Hematopoietic multipotent progenitor cell (in vitro differentiated cells): Measurements from ENCODE around the gene DNAH1. TPM values are rescaled to one million over a fixed set of nuclear protein-coding genes. Genes with fewer than 3 reads are reported as not detected.
A peak's percentile ranks its signal among the peaks of the same experiment; 100 is the strongest.

Source experiments
- DNase-seq, 3 donors: peaks; one replicate each; pipeline ENCODE4 v3.0.0-alpha.2; 2011 to 2015; ENCODE audit warnings: low read depth in 2 of 3, low spot score in 2 of 3
- total RNA-seq: library from RNA; depleted of rRNA; stranded (reverse); fragments of >200 nt; gene quantifications from one replicate; pipeline ENCODE4 v1.2.3, GENCODE V29; 2012

Gene DNAH1
- total RNA-seq, 1 donor, result 47.1 TPM

DNA sequence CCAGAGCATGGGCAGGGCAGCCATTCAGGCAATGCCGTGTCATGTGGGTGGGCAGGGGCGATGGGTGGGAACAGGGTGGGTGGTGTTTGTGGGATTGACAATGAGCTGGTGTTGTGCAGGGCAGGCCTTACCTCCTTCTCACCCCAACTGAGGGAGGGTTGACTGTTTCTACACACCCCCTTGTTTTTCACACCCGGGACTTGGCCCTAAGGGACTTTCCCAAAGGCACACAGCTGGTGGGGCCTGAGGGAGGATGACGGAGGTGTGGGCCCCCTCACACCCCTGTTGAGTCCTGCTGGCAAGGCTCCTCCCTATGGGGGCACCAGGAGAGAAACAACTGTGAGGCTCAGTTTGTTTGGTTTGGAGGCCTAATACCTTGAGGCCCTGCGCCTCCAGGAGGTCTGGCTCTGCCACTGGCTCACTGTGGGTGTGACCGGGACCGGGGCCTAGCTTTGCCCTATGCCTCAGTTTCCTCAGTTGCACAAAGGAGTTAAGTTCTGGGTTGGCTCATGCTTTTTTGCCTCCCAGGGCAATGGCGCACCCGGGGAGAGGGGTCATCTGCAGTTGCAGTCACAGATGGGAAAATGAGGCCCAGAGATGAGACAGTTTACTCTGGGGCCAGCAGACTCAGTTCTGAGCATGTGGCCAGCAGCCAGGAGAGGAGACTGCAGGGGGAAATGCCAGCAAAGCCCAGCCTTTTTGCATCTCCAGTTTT, 5.1 kb upstream of the DNAH1 start:
- no peak for DNase-seq

DNA sequence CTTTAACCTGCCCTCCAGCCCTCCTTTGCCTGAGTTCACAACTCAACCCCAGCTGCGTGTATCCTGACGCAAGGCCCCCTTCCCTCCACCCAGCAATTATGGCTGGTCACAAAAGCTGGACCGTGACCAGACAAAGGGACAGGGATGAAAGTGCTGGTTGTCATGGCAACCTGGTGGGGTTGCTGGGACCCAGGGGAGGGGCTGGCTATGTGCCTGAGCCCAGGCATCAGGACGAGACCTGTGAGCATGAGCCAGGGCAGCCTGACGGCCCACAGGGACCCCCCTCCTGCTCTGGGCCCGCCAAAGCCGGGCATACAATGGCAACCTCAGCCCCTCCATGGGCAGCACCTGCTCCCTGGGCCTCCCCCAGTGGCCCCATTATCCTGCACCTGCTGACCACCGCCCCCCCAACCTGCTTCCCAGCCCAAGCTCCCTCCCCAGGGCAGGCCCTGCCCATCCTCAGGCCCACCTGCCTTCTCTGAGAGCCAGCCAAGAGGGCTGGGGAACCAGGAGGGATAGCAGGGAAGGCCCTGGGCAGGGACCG, 4.5 kb upstream of the DNAH1 start:
- no peak for DNase-seq

DNA sequence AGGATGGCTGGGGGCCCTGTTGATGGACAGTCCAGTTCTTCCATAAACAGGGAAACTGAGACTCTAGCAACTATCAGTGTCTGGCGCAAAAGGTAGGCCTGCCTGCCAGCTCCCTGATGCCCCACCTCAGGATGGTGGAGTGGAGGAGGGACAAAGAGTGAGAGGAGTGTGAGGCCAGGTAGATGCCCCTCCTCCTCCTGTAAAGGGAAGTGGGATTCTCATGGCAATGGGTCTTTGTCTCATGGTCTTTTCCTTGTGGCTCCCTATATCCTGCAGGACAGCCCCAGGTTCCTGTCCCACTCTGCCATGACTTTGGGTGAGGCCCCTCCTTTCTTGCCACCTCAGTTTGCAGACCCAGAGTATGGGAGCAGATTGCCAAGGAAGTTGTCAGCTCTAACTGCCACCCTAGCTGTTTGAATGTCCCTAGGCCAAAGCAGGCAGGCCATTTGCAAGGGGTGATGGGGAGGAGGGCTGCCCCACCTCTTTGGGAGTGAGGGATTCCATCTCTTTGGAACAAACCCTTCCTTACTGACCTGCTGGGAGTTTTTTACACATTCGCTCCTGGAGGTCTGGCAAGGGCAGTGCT, 2.8 kb upstream of the DNAH1 start:
- DNase-seq, result no peak

DNA sequence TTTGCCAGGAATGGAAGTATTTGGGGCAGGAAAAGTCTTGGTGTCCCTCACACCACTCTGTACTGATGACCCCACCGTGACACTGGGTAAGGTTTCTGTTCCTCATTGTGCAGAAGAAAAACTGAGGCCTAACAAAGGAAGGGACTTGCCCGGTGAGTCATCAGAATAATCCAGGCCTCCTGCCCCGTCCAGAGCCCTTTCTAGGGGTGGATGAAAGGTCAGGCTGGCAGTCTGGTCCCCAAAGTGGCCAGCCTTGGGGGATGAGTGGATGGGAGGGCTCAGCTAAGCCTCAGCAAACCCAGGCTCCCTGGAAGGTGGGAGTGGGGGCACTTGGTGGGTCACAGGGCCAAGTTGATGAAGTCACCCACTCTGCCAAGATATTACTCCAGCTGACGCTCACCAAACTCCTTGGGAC, 2.3 kb upstream of the DNAH1 start:
- no peak for DNase-seq

DNA sequence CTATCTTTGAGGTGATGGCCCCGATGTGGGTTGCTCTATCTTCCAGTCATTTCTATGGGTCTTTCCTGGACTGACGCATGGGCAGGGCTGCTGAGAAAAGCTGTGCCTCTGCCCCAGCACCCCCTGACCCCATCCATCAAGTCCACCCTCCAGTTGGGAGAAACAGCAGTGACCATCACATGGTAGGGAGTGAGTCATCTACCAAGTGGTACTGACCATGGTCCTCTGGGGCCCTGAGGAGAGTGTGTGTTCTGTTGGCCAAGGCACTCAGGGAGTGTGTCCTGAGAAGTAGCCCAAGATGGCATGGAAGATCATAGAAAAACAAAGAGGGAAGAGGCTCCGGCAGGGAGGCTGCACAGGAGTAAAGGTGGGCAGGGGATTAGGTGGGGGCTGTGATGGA, 1.6 kb upstream of the DNAH1 start:
- no peak for DNase-seq

DNA sequence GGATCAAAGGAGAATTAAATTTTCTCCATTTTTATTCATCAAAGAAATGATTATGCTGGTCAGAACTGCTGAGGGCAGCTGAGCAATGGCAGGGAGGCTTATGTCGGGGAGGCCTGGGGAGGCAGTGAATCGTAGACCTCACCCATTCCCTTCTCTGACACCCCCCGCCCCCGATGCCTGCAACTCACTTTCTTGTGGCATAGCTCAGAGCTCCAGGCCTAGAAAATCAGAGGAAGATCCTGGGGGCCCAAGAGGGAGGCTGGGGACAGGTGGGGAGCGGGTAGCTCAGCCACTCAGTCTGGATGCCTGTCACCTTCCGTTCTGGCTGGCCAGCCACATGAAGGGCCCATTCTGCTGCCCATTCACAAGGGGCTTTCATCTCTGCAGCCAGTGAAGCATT, 1.1 kb upstream of the DNAH1 start:
- no peak for DNase-seq

DNA sequence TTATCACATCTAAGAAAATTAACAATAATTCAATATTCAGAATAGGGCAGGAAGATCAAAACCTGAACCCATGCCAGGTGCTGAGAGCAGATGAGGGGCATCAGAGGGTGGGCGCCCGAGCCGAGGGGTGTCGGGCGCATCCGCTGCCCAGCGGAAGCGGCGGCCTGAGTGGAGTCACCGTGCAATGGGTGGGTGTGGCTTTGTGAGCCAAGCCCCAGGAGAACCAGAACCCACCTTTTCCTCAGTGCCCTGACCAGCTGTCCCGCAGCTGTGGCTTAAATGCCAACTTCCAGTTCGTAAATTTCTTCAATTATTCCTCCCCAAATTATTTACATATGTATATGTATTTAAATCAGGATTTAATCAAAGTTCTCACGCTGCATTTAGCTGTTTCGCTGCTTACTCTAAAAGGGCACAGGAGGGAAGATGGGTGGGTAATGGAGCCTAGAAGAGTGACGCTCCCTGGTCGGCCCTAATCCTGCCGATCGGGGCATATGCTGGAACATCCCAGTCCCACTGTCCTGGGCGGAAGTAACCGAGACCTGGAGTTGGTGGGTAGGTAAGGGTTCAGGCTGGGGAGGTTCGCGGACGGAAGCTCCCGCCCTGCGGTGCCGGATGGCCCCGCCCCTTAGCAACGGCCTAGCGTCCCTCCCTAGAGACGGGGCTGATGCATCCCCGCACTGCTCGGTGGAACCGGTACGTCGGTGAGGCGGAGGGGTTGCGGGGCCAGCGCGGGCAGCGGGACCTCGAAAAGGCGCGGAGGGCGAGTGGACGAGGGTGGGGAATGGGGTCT, 1.3 kb downstream of the DNAH1 start:
- DNase-seq, result peak; percentile 44 to 52 (median 47)

DNA sequence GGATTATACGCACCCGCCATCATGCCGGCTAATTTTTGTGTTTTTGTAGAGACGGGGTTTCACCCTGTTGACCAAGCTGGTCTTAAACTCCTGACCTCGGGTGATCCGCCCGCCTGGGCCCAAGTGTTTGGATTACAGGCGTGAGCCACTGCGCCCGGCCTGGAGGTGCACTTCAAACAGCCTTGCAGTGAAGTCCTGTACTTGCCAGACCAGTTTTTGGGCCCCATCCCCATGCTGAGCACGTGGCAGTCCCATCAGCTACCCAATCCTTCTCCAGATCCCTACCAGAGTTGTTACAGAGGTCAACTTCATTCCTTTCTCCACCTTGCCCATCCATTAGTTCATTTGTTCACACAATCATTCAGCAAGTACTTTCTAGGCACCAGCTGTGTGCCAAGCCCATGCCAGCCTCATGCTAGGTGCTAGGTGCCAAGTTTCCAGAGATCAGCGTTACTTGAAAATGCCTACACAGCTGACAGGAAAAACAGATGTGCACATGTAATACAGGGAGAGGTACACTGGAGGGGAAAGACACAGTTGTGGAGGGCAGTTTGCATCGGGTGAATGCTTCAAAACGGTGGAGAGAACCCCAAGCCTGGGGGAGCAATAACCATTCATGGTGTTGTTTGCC, 2.2 kb downstream of the DNAH1 start:
- no peak for DNase-seq

DNA sequence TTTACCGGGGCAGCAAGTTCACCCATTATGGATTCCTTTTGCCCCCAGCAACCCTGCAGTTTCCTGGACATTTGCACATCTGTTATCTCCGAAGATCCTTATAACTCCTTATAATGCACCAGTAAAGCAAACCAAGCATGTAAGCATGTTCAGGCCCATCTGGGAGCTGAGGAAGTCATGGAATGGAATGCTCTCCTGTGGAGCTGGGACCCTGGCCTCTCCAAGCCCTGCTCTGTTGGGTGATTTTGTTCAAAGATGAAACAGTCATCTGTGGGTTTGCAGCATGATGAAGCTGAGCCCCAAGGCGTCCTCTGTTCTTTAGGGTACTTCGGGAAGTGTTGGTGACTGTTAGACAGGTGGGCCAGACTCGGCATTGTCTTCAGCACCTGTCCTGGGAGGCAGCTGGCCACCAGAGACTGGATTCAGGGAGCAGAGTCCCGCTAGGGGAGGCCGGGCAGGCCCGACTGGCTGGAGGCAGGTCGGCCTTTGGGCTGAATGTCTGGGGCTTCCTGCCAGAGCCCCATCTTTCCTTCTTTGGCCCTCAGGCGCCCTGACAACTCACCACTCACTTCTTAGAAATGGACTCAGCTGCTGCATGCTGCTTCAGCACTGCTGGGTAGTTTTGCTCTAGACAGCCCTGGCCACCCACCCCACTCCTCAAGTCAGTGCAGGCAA, 3.9 kb downstream of the DNAH1 start:
- no peak for DNase-seq

DNA sequence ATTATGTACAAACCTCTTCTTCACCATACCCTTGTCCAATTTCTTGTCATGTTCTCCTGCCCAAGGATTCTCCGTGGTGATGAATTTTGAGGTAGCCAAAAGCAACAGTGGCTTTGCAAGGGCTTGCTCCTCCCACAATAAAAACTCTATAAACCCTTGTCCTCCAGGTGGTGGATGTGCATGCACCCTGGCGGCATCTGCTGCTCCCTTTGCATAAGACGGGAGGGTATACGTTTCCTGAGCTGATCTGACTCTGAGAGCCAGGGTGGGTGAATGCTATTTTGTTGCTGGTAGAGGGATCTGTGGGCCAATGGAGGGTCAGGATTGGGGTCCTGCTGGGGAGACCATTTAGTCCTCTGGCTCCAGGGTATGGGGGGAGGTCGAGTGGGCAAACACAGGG, 5.4 kb downstream of the DNAH1 start:
- no peak for DNase-seq

DNA sequence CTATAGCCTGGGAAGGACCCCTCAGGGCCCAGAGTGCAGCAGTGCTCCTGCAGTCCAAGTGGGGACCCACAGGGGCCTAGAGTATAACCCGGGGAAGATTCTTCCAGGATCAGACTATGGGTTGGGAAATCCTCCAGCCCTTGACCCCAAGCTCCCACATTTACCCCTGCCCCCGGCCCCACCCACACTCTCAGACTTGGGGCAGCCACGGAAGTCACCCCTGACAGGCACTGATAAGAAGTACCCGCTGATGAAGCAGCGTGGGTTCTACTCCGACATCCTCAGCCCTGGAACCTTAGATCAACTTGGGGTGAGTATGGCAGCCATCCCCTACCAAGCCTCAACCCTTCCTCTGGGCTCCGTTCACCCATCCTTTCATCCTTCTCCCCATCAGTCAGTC, 6.3 kb downstream of the DNAH1 start:
- DNase-seq, result no peak

DNA sequence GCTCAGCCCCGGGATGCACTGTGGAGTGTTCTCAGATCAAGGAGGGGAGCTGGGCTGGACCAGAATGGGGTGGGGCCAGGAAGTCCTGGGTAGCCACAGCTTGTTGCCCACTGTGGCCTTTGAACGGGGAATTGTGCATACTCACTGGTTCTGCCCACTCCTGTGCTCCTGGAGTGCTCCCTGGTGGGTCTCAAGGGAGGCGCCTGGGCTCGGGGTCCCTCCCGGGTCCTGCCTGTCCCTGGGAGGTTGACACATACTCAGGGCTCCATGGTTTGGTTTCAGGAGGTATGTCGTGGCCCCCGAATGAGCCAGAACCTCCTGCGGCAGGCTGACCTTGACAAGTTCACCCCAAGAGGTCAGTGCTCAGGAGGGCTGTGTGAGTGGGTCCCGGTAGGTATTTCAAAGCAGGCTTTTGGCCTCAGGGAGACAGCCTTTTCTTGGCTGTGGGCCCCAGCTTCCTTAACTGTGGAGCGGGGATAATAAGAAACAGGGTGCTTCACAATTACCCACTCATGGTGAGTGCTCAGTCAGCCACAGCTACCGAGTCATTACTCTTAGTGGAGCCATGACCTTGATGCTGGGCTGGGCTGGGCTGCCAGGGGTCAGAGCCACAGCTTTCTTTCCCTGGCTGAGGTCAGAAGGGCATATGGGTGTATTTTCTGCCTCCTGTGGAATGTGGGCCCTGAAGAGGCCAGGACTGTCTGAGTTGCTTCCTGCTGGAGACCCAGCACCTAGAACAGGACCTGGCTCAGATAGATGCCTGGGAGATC, 7.6 kb downstream of the DNAH1 start:
- no peak for DNase-seq

DNA sequence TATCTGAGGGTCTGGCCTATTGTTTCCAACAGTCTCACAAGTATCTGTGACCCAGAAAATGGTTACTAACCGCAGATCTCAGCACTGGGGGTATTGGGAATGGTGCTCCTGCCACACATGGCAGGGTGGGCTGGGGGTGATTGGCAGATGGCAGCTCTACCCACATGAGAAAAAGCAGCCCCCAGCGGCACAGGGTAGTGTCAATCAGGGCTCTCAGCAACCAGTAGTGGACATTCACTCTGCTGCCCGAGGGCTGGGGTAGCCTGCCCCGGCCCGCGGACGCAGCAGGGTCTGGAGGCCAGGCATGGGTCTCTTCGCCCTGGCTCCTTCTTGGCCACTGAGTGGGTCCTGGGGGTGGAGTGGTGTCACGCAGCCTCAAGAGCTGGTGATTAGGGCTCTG, 8.6 kb downstream of the DNAH1 start:
- no peak for DNase-seq

DNA sequence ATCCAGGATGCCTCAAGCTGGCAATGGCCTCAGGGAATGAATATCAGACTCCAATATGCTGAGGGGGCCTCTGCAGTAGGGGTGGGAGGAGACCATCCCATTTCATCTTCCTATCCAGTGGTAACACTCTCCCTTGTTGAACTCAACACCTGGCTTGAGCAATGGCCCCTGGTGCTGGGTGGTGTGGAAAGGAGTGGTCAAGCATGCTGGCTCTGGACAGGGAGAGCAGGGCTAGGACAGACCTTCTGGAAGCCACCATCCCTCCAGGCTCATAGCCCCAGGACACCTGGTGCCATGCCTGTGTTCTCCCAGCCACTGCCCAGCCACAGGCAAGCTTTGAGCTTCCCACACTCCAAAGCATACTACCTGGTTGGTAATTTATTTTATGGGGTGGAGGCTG, 9.6 kb downstream of the DNAH1 start:
- no peak for DNase-seq

DNA sequence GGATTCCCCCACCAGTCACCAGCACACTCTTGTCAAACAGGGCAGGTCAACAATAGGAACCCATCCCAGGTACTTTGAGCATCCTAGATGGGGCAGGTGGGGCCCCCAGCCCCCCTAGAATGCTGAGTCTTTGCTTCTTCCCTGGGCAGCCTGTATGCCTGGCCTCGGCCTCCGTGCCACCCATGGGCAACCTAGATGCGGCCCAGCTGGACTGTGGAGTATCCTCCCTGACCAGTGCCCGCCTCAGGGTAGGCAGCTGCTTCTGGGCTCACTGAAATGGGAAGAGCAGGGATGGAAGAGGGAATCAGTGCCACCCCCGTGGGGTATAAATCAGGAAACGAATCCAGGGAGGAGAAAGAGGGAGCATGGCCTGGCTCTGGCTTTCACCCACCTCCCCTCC, 10.9 kb downstream of the DNAH1 start:
- DNase-seq, result no peak

DNA sequence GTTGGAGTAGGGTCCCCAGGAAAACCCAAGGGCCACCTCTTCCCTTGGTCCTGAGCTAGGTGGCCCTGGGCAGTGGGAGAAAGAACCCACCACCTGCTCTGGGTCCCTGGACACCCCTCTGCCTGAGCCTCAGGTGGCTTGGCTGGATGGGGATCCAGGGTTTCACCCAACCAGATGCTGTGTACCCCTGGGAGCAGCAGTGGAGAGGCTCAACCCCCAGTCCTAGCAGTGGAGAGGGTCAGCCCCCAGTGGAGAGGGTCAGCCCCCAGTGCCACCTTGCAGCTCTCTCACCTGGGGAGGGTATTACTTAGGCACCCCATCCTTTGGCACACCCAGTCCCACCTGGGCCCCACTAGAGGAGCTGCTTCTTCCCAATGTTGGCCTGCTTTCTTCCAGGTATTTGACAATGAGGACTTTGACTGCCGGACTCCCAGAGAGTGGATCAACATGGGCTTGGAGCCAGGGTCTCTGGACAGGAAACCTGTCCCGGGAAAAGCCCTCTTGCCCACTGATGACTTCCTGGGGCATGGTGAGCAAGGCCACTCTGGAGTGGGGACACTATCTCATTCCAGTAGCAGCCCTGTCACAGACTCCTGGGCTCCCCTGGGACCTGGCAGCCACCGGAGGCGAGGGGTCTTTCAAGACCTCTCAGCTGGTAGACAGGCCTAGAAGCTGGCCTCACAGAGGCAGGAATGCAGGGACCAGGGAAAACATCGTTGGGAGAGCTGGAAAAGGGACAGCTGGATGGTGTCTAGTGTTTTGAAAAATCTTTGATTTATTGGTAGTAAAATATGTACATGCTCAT, 11.6 kb downstream of the DNAH1 start:
- DNase-seq, result no peak

DNA sequence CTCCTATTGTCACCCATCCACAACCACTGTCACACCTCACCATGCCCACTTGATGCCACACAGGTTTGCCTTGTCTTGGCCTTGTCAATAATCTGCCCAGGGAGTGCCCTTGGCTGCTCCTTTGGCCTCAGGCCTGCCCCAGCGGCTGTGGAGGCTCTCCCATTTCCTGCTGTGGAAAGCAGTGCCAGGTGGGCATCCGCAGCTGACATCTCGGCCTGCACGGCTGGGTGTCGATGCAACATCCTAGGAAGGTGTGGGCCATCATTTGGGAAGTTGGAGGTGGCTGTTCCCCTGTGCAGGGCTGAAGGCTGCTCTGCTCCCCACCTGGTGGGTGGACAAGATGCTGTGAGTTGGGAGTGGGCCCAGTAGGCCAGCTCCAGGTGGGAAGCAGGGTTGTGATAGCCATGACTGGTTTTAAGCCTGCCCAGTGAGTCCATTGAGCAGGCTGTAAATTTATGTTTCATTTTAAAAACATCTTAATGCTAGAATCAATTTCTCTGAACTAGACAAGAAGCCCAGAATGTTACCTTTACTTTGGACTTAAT, 12.5 kb downstream of the DNAH1 start:
- DNase-seq, result no peak

DNA sequence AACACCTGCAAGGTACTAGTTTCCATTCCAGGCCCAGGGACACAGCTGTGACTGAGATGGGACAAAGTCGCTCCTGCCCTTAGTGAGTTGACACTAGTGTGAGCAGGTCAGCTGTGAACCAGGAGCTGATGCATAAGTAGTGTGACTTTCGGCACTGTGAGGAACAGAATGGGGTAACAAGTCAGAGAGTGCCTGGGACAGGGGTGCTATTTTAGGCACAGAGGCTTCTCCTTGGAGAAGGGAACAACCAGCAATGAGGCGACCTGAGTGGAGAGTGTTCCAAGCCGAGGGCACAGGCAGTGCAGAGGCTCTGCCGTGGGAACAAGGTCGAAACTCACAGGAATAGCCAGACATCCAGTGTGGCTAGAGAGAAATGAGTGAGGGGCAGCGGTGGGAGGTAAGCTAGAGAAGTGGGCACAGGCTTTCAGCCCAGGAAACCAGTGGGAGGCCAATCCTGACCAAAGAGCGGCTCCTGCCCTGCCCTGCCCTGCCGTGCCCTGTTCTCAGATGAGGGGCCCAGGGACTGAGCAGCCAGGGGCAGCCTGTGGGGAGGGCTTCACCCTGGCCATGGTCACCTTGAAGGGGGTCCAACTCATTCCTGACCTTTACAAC, 14.2 kb downstream of the DNAH1 start:
- no peak for DNase-seq
